ENCODE data around the gene VPS13D.

The VPS13D gene

GRCh38 chr1:12339811-12340543, 110.1 kb downstream of the VPS13D start:
- no peak for DNase-seq (ENCODE audit: low spot score)

- DNase-seq (ENCODE audit: low spot score), result no peak
Measured at GRCh38 chr1:12340544-12340930, 110.7 kb downstream of the VPS13D start.

- no peak for DNase-seq (ENCODE audit: low spot score)
Measured at GRCh38 chr1:12341667-12342066, 111.8 kb downstream of the VPS13D start.

GRCh38 chr1:12342401-12343003, 112.7 kb downstream of the VPS13D start:
- DNase-seq (ENCODE audit: low spot score), result no peak

GRCh38 chr1:12343823-12344487, 114.1 kb downstream of the VPS13D start:
- DNase-seq (ENCODE audit: low spot score), result no peak

- DNase-seq (ENCODE audit: low spot score), result no peak
Measured at GRCh38 chr1:12344596-12345349, 114.9 kb downstream of the VPS13D start.

GRCh38 chr1:12345350-12346217, 115.8 kb downstream of the VPS13D start:
- no peak for DNase-seq (ENCODE audit: low spot score)

GRCh38 chr1:12346483-12347151, 116.8 kb downstream of the VPS13D start:
- no peak for DNase-seq (ENCODE audit: low spot score)

GRCh38 chr1:12348113-12348512, 118.3 kb downstream of the VPS13D start:
- no peak for DNase-seq (ENCODE audit: low spot score)

GRCh38 chr1:12353981-12354380, 124.2 kb downstream of the VPS13D start:
- no peak for DNase-seq (ENCODE audit: low spot score)

GRCh38 chr1:12356004-12356890, 126.4 kb downstream of the VPS13D start:
- no peak for DNase-seq (ENCODE audit: low spot score)

- DNase-seq (ENCODE audit: low spot score), result no peak
Measured at GRCh38 chr1:12358499-12358898, 128.7 kb downstream of the VPS13D start.

- no peak for DNase-seq (ENCODE audit: low spot score)
Measured at GRCh38 chr1:12359359-12360133, 129.7 kb downstream of the VPS13D start.

- DNase-seq (ENCODE audit: low spot score), result no peak
Measured at GRCh38 chr1:12368646-12369045, 138.8 kb downstream of the VPS13D start.

- no peak for DNase-seq (ENCODE audit: low spot score)
Measured at GRCh38 chr1:12369258-12369657, 139.4 kb downstream of the VPS13D start.

GRCh38 chr1:12370333-12370975, 140.6 kb downstream of the VPS13D start:
- DNase-seq (ENCODE audit: low spot score), result no peak

- DNase-seq (ENCODE audit: low spot score), result no peak
Measured at GRCh38 chr1:12371053-12371452, 141.2 kb downstream of the VPS13D start.

- no peak for DNase-seq (ENCODE audit: low spot score)
Measured at GRCh38 chr1:12372180-12372579, 142.3 kb downstream of the VPS13D start.

GRCh38 chr1:12372761-12373160, 142.9 kb downstream of the VPS13D start:
- DNase-seq (ENCODE audit: low spot score), result no peak

All from iPS-NIHi11 (cell line).